AG09319 (cell line): ENCODE measurements around the gene SPATA32.

Experiments used
- DNase-seq: peaks from one replicate; pipeline ENCODE4 v3.0.0-alpha.2; 2010; ENCODE audit warnings: low read depth; ENCODE audit errors: extremely low read depth
- CTCF ChIP-seq: IDR thresholded peaks from 2 replicates; pipeline ENCODE4 v1.5.1; 2011; ENCODE audit warnings: low read depth, mild to moderate bottlenecking, inconsistent platforms, low read length, moderate library complexity

The SPATA32 gene

GRCh38 chr17:45262516-45263476 lies 902 bp upstream of the SPATA32 start:
- no peak for DNase-seq
- peak; percentile 3 for TF ChIP-seq CTCF

GRCh38 chr17:45260204-45260783 lies 1.6 kb downstream of the SPATA32 start:
- no peak for TF ChIP-seq CTCF
- no peak for DNase-seq

GRCh38 chr17:45258981-45259380 lies 2.9 kb downstream of the SPATA32 start:
- TF ChIP-seq CTCF: no peak
- no peak for DNase-seq

- TF ChIP-seq CTCF: no peak
- no peak for DNase-seq
Observed at GRCh38 chr17:45257115-45257514, 4.8 kb downstream of the SPATA32 start.

GRCh38 chr17:45256114-45256966 lies 5.6 kb downstream of the SPATA32 start:
- TF ChIP-seq CTCF: no peak; the same call in 1 of the 2 replicates
- no peak for DNase-seq

GRCh38 chr17:45255358-45255757 lies 6.5 kb downstream of the SPATA32 start:
- DNase-seq: no peak
- no peak for TF ChIP-seq CTCF
